Measurements from ENCODE around the gene CDK5R1.

Gene CDK5R1

GRCh38 chr17:32498391-32498790 lies 11.6 kb downstream of the CDK5R1 start:
- DNase-seq (ENCODE audit: extremely low read depth, low read depth): no peak

GRCh38 chr17:32502013-32502412 lies 15.2 kb downstream of the CDK5R1 start:
- TF ChIP-seq CTCF (IDR thresholded peaks at IDR 0.05; ENCODE audit: low read depth, low read length): no peak

More at GRCh38 chr17:32498391-32498790, 11.6 kb downstream of the CDK5R1 start:
- no peak for TF ChIP-seq CTCF (IDR thresholded peaks at IDR 0.05; ENCODE audit: low read depth, low read length)

GRCh38 chr17:32502710-32503109 lies 15.9 kb downstream of the CDK5R1 start:
- TF ChIP-seq CTCF (IDR thresholded peaks at IDR 0.05; ENCODE audit: low read depth, low read length): no peak
- DNase-seq (ENCODE audit: extremely low read depth, low read depth): no peak

More at GRCh38 chr17:32502013-32502412, 15.2 kb downstream of the CDK5R1 start:
- DNase-seq (ENCODE audit: extremely low read depth, low read depth): no peak

GRCh38 chr17:32503251-32504165 lies 16.7 kb downstream of the CDK5R1 start:
- no peak for DNase-seq (ENCODE audit: extremely low read depth, low read depth)
- no peak for TF ChIP-seq CTCF (IDR thresholded peaks at IDR 0.05; ENCODE audit: low read depth, low read length)

- no peak for TF ChIP-seq CTCF (IDR thresholded peaks at IDR 0.05; ENCODE audit: low read depth, low read length)
- no peak for DNase-seq (ENCODE audit: extremely low read depth, low read depth)
Observed at GRCh38 chr17:32504166-32504990, 17.6 kb downstream of the CDK5R1 start.

- DNase-seq (ENCODE audit: extremely low read depth, low read depth): no peak
- no peak for TF ChIP-seq CTCF (IDR thresholded peaks at IDR 0.05; ENCODE audit: low read depth, low read length)
Observed at GRCh38 chr17:32508926-32509325, 22.1 kb downstream of the CDK5R1 start.

- TF ChIP-seq CTCF (IDR thresholded peaks at IDR 0.05; ENCODE audit: low read depth, low read length): no peak
- no peak for DNase-seq (ENCODE audit: extremely low read depth, low read depth)
Observed at GRCh38 chr17:32510466-32510865, 23.7 kb downstream of the CDK5R1 start.

All from AG09319 (cell line).